ENCODE measurements around the gene ORMDL2.

GRCh38 chr12:55829967-55830600 is 12.2 kb downstream of the ORMDL2 start:
- no peak for TF ChIP-seq CTCF (IDR thresholded peaks at IDR 0.05; ENCODE audit: insufficient read depth, low read depth, low read length)
- TF ChIP-seq EZH2 (IDR thresholded peaks at IDR 0.05; ENCODE audit: insufficient read depth, low read length) = no peak
